Common myeloid progenitor, CD34-positive (primary cell): Measurements from ENCODE around the gene E4F1.
A peak's percentile ranks its signal among the peaks of the same experiment; 100 is the strongest.
"Not testable (repeated sequence)": the region's sequence is repeated elsewhere in the genome, so short reads cannot be mapped to it uniquely, and the experiment has no call there.

Source experiments
- CTCF ChIA-PET: fragments of 350-600 bp; sonication (Branson Sonifier 250); formaldehyde crosslinking; loops from one replicate; lab custom pipeline; 2021; ENCODE audit warnings: antibody characterized with exemption; lab: Charles Lee
- POLR2A ChIA-PET: fragments of 350-600 bp; sonication (Branson Sonifier 250); formaldehyde crosslinking; loops from one replicate; lab custom pipeline; 2021; ENCODE audit warnings: antibody characterized with exemption; lab: Charles Lee
- DNase-seq, 3 donors: peaks; one replicate each; pipeline versions ENCODE4 v3.0.0 to v3.0.0-alpha.2; 2013
- H3K27ac ChIP-seq, 2 experiments: 1 replicate in 1 of 2; 2 replicates in 1 of 2; pipeline ENCODE4 v1.7.0; 2013; ENCODE audit warnings: inconsistent platforms in 2 of 2, low read length in 2 of 2, mild to moderate bottlenecking in 2 of 2, low read depth in 1 of 2, moderate library complexity in 1 of 2; ENCODE audit not compliant: severe bottlenecking in 2 of 2, insufficient read depth in 1 of 2, poor library complexity in 1 of 2
- H3K27me3 ChIP-seq, 5 experiments: replicated peaks in 2 of 5; 1 replicate in 3 of 5; 2 replicates in 2 of 5; pipeline versions ENCODE4 v1.6.1 to v1.7.0; 2013; ENCODE audit warnings: low read length in 4 of 5, mild to moderate bottlenecking in 2 of 5, moderate library complexity in 2 of 5, inconsistent platforms in 1 of 5; ENCODE audit not compliant: insufficient read depth in 5 of 5, control insufficient read depth in 4 of 5
- H3K36me3 ChIP-seq, 4 experiments: 1 replicate in 2 of 4; 2 replicates in 2 of 4; pipeline versions ENCODE4 v1.6.1 to v1.7.0; 2013; ENCODE audit warnings: low read length in 3 of 4, control low read depth in 1 of 4, mild to moderate bottlenecking in 1 of 4; ENCODE audit not compliant: control insufficient read depth in 4 of 4, insufficient read depth in 4 of 4
- H3K4me1 ChIP-seq, 4 experiments: 1 replicate in 3 of 4; 2 replicates in 1 of 4; pipeline versions ENCODE4 v1.6.1 to v1.7.1; 2013; ENCODE audit warnings: low read length in 3 of 4, mild to moderate bottlenecking in 3 of 4, control low read depth in 1 of 4, inconsistent platforms in 1 of 4, moderate library complexity in 1 of 4; ENCODE audit not compliant: control insufficient read depth in 4 of 4, insufficient read depth in 4 of 4; ENCODE audit errors: control extremely low read depth in 1 of 4
- H3K4me3 ChIP-seq, 7 experiments: 1 replicate in 4 of 7; 2 replicates in 3 of 7; pipeline versions ENCODE4 v1.5.1 to v1.7.0; 2013; ENCODE audit warnings: mild to moderate bottlenecking in 7 of 7, low read length in 6 of 7, moderate library complexity in 6 of 7, inconsistent platforms in 2 of 7, low read depth in 2 of 7, control low read depth in 1 of 7; ENCODE audit not compliant: insufficient read depth in 4 of 7, control insufficient read depth in 1 of 7; ENCODE audit errors: extremely low read depth in 1 of 7
- H3K9me3 ChIP-seq, 5 experiments: 1 replicate in 4 of 5; 2 replicates in 1 of 5; pipeline versions ENCODE4 v1.6.1 to v1.7.1; 2013; ENCODE audit warnings: low read length in 4 of 5, mild to moderate bottlenecking in 2 of 5, inconsistent platforms in 1 of 5, low read depth in 1 of 5, moderate library complexity in 1 of 5; ENCODE audit not compliant: control insufficient read depth in 4 of 5, insufficient read depth in 2 of 5; ENCODE audit errors: control extremely low read depth in 1 of 5
- WGBS: methylation state at CpG from one replicate; pipeline ENCODE4 v1.1.5; 2013; ENCODE audit not compliant: insufficient coverage; 5-methylcytosine and 5-hydroxymethylcytosine counted together

Gene E4F1

GRCh38 chr16:2260250-2260649, 36.9 kb downstream of the E4F1 start:
- Histone ChIP-seq H3K27ac (no peak overlapping the region), H3K4me1 (no peaks in the 10 kb centered on the region), H3K27me3 (no peaks in the 10 kb centered on the region), H3K4me3 (no peak overlapping the region), H3K9me3 (no peaks in the 10 kb centered on the region), H3K36me3 (peaks cover 16 to 86% (median 70%) of the 10 kb centered on the region in 4 experiments)
- WGBS: 94% methylated on average over 3 of the region's 8 CpGs
- ChIA-PET POLR2A (no interaction called here), CTCF (no interaction called here)
- DNase-seq: no peak

GRCh38 chr16:2263026-2263425, 39.6 kb downstream of the E4F1 start:
- H3K9me3 ChIP-seq, POLR2A ChIA-PET, DNase-seq, H3K27ac ChIP-seq, H3K4me3 ChIP-seq, H3K27me3 ChIP-seq: not testable (repeated sequence)
- 98% methylated on average over 8 of the region's 14 CpGs for WGBS
- Histone ChIP-seq H3K4me1 (peaks cover 0 to 13% (median 6%) of the 10 kb centered on the region in 4 experiments), H3K36me3 (peaks cover 12 to 61% (median 49%) of the 10 kb centered on the region in 4 experiments)
- CTCF ChIA-PET: interaction anchor here (1.8 to 2.0 kb wide), 2 partner anchors 9 to 11 kb away, joined by 6 to 12 read pairs; partner anchors contain the start of gene ECI1

GRCh38 chr16:2266887-2267286, 43.5 kb downstream of the E4F1 start:
- Histone ChIP-seq H3K27ac (peak overlapping the region; percentile 89 to 92), H3K4me3 (peak overlapping the region in 6 of 7 experiments; percentile 84 to 99 (median 92)), H3K4me1 (peaks cover 0 to 26% (median 18%) of the 10 kb centered on the region in 4 experiments), H3K36me3 (peaks cover 4 to 37% (median 26%) of the 10 kb centered on the region in 4 experiments)
- DNase-seq, POLR2A ChIA-PET, CTCF ChIA-PET, H3K9me3 ChIP-seq, H3K27me3 ChIP-seq: not testable (repeated sequence)
- WGBS: 20% methylated on average over 1 of the region's 12 CpGs

- H3K27me3 ChIP-seq, CTCF ChIA-PET, DNase-seq, H3K9me3 ChIP-seq: not testable (repeated sequence)
- POLR2A ChIA-PET: interaction anchor here (0.8 kb wide), 1 partner anchor 23 kb away, joined by 3 read pairs; no protein-coding TSS in a partner anchor
- H3K4me3 ChIP-seq: peak overlapping the region; percentile 84 to 99 (median 93)
- H3K4me1 ChIP-seq: peaks cover 0 to 27% (median 18%) of the 10 kb centered on the region in 4 experiments
- peaks cover 2 to 31% (median 20%) of the 10 kb centered on the region in 4 experiments for H3K36me3 ChIP-seq
- under 1% methylated on average over 28 of the region's 54 CpGs for WGBS
- H3K27ac ChIP-seq: peak overlapping the region; percentile 89 to 92
Measured at GRCh38 chr16:2267505-2267912, 44.1 kb downstream of the E4F1 start.

GRCh38 chr16:2267913-2268666, 44.7 kb downstream of the E4F1 start, which contains the start of gene RNPS1:
RNPS1 (minus strand) TSS chr16:2268126; CDS start chr16:2264643, 3,483 bp downstream.
- under 1% methylated on average over 82 of the region's 88 CpGs for WGBS
- DNase-seq: peak; percentile 96 to 98 (median 98)
- H3K4me1 ChIP-seq: peaks cover 0 to 30% (median 18%) of the 10 kb centered on the region in 4 experiments
- peaks cover 2 to 26% (median 15%) of the 10 kb centered on the region in 4 experiments for H3K36me3 ChIP-seq
- H3K27ac ChIP-seq: peak within 1 kb of the TSS; percentile 89 to 92
- H3K27me3 ChIP-seq: no peaks in the 10 kb centered on the region
- peak within 1 kb of the TSS; percentile 84 to 99 (median 93) for H3K4me3 ChIP-seq
- ChIA-PET POLR2A (interaction anchor here (0.6 to 0.8 kb wide), 2 partner anchors 23 to 860 kb away, joined by 3 read pairs; no protein-coding TSS in a partner anchor), CTCF (no interaction called here)
- H3K9me3 ChIP-seq: no peaks in the 10 kb centered on the region

- ChIA-PET CTCF (interaction anchor here (0.7 to 2.3 kb wide), 3 partner anchors 12 to 232 kb away, joined by 3 to 7 read pairs (median 6); partner anchors contain the start of gene ECI1), POLR2A (no interaction called here)
- Histone ChIP-seq H3K9me3 (no peaks in the 10 kb centered on the region), H3K4me1 (peaks cover 0 to 30% (median 18%) of the 10 kb centered on the region in 4 experiments), H3K36me3 (peaks cover 0 to 6% (median 2%) of the 10 kb centered on the region in 4 experiments), H3K27ac (no peak overlapping the region), H3K27me3 (no peaks in the 10 kb centered on the region), H3K4me3 (no peak overlapping the region)
- WGBS: 96% methylated on average over 4 of the region's 9 CpGs
- DNase-seq: peak in 1 of 3 donors; percentile 31
Measured at GRCh38 chr16:2270070-2270462, 46.7 kb downstream of the E4F1 start.
